HG02870 (cell line): Measurements from ENCODE around the gene CELF2.
A peak's percentile ranks its signal among the peaks of the same experiment; 100 is the strongest.

Experiments
- ATAC-seq: cut with Tn5 transposase; IDR thresholded peaks from one replicate; pipeline ENCODE4 v1.9.1; 2021; ENCODE audit warnings: mild to moderate bottlenecking, moderate library complexity; ENCODE audit not compliant: unreplicated experiment

CELF2 gene

GRCh38 chr10:11240641-11241040 is 223.0 kb downstream of the CELF2 start:
- no peak for ATAC-seq

GRCh38 chr10:11242443-11243387 is 225.0 kb downstream of the CELF2 start:
- peak; percentile 34 for ATAC-seq

- ATAC-seq, result no peak
Measured at GRCh38 chr10:11243425-11244222, 226.0 kb downstream of the CELF2 start.

- ATAC-seq, result no peak
Measured at GRCh38 chr10:11245095-11245479, 227.4 kb downstream of the CELF2 start.

- ATAC-seq, result peak; percentile 31
Measured at GRCh38 chr10:11245510-11245909, 227.8 kb downstream of the CELF2 start.

GRCh38 chr10:11245981-11246590 is 228.4 kb downstream of the CELF2 start:
- no peak for ATAC-seq

GRCh38 chr10:11246752-11247467 is 229.2 kb downstream of the CELF2 start:
- ATAC-seq, result peak; percentile 40

GRCh38 chr10:11249152-11249807 is 231.6 kb downstream of the CELF2 start:
- no peak for ATAC-seq

- ATAC-seq, result no peak
Measured at GRCh38 chr10:11249808-11250195, 232.1 kb downstream of the CELF2 start.

- no peak for ATAC-seq
Measured at GRCh38 chr10:11250304-11250703, 232.6 kb downstream of the CELF2 start.

- no peak for ATAC-seq
Measured at GRCh38 chr10:11252887-11253286, 235.2 kb downstream of the CELF2 start.

- no peak for ATAC-seq
Measured at GRCh38 chr10:11253385-11254002, 235.8 kb downstream of the CELF2 start.

- ATAC-seq, result no peak
Measured at GRCh38 chr10:11255156-11255555, 237.5 kb downstream of the CELF2 start.

GRCh38 chr10:11255796-11256444 is 238.2 kb downstream of the CELF2 start:
- ATAC-seq, result peak; percentile 57

- no peak for ATAC-seq
Measured at GRCh38 chr10:11256896-11257295, 239.2 kb downstream of the CELF2 start.

GRCh38 chr10:11257440-11258090 is 239.9 kb downstream of the CELF2 start:
- ATAC-seq, result no peak

GRCh38 chr10:11260170-11260569 is 242.5 kb downstream of the CELF2 start:
- ATAC-seq, result no peak

- no peak for ATAC-seq
Measured at GRCh38 chr10:11261143-11261542, 243.5 kb downstream of the CELF2 start.
